Neutrophil (primary cell): ENCODE measurements around the gene BCAS1.

ENCODE experiments used
- H3K27ac ChIP-seq: fragments of 200-600 bp; sonication (generic); 2 replicates; pipeline ENCODE4 v1.5.1; 2016; ENCODE audit warnings: mild to moderate bottlenecking, moderate library complexity
- H3K27me3 ChIP-seq: fragments of 200-600 bp; sonication (generic); 2 replicates; pipeline ENCODE4 v1.6.0; 2016; ENCODE audit warnings: mild to moderate bottlenecking
- H3K36me3 ChIP-seq: fragments of 200-600 bp; sonication (generic); 2 replicates; pipeline ENCODE4 v1.5.1; 2017
- H3K4me1 ChIP-seq, 2 experiments: fragments of 200-600 bp in 1 of 2; sonication (generic) in 1 of 2; 1 replicate in 1 of 2; 2 replicates in 1 of 2; pipeline versions ENCODE4 v1.5.1 to v1.6.1; 2013 to 2016; ENCODE audit warnings: low read depth in 1 of 2, low read length in 1 of 2, mild to moderate bottlenecking in 1 of 2, moderate library complexity in 1 of 2; ENCODE audit not compliant: control insufficient read depth in 1 of 2, insufficient read depth in 1 of 2
- H3K4me3 ChIP-seq, 2 experiments: fragments of 200-600 bp in 1 of 2; sonication (generic) in 1 of 2; 1 replicate in 1 of 2; 2 replicates in 1 of 2; pipeline ENCODE4 v1.5.1; 2013 to 2016; ENCODE audit warnings: low read depth in 1 of 2, low read length in 1 of 2, mild to moderate bottlenecking in 1 of 2, moderate library complexity in 1 of 2
- H3K9me3 ChIP-seq: fragments of 200-600 bp; sonication (generic); 2 replicates; pipeline ENCODE4 v1.5.1; 2016
- TF ChIP-seq, protein P1 (sequence below): fragments of 200-600 bp; sonication (generic); IDR thresholded peaks from 2 replicates; pipeline ENCODE4 v1.5.1; 2016; ENCODE audit warnings: antibody characterized with exemption

The BCAS1 gene

DNA sequence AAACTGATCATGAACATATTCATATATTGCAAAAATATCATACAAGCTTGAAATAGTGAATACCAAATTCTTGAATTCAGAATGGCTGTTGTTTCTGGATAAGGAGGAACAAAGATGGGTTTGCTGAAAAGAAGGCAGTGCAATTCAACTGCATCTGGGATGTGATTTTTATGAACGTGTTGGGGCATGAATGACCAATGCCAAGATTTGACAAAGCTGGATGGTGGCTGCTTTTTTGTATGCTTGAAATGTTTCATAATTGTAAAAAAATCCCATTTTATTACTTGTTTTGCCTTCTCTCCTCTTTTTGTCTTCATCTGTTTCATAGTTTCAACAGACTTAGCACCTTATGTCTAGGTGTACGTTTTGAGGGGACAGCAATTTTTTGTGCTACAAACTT is 36.8 kb upstream of the BCAS1 start:
- Histone ChIP-seq H3K9me3 (no peaks in the 10 kb centered on the region), H3K4me1 (peaks cover 7 to 12% of the 10 kb centered on the region in 2 experiments), H3K27ac (no peak overlapping the region), H3K4me3 (no peak overlapping the region), H3K36me3 (no peaks in the 10 kb centered on the region), H3K27me3 (no peaks in the 10 kb centered on the region)
- TF ChIP-seq, protein P1, sequence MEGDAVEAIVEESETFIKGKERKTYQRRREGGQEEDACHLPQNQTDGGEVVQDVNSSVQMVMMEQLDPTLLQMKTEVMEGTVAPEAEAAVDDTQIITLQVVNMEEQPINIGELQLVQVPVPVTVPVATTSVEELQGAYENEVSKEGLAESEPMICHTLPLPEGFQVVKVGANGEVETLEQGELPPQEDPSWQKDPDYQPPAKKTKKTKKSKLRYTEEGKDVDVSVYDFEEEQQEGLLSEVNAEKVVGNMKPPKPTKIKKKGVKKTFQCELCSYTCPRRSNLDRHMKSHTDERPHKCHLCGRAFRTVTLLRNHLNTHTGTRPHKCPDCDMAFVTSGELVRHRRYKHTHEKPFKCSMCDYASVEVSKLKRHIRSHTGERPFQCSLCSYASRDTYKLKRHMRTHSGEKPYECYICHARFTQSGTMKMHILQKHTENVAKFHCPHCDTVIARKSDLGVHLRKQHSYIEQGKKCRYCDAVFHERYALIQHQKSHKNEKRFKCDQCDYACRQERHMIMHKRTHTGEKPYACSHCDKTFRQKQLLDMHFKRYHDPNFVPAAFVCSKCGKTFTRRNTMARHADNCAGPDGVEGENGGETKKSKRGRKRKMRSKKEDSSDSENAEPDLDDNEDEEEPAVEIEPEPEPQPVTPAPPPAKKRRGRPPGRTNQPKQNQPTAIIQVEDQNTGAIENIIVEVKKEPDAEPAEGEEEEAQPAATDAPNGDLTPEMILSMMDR, result no peak

DNA sequence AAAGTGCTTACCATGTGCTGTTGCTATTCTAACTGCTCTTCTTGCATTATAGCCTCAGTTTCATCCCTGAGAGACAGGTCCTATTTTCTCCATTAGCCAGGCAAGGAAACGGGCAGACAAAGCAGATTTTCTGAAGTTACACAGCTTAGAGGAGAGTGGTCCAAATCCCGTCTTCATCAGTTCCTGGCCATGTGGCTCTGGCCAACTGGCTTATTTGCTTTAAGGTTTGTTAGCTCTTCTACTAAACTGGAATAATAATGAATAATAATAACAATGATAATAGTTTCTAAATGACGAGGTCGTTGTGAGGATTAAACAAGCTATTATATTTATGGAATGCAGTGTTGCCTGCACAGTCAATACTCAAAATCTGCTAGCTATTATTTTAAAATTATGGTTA is 35.8 kb upstream of the BCAS1 start:
- Histone ChIP-seq H3K27me3 (no peaks in the 10 kb centered on the region), H3K4me1 (peaks cover 5 to 7% of the 10 kb centered on the region in 2 experiments)
- TF ChIP-seq, protein P1, result no peak

DNA sequence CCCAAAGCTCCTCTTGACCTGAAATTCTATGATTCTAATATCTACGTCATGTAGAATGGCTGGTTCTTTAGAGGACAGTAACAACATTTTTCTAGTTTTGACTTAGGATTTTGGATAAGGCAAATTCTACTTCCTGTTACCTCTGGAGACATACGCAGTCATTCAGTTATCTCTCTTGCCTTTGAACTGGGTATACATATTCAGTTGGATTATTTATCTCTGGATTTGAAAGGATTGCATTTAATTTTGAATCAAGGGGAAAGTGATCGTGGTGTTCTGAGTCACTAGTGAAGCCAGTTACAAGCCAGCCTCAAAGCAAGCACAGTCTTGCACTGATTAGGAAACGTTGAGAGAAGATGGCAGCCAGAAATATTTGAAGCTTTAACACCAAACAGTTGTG is 35.3 kb upstream of the BCAS1 start:
- H3K9me3 ChIP-seq, result no peaks in the 10 kb centered on the region
- TF ChIP-seq, protein P1, result no peak
- no peaks in the 10 kb centered on the region for H3K27me3 ChIP-seq
- H3K4me3 ChIP-seq, result no peak overlapping the region
- H3K27ac ChIP-seq, result no peak overlapping the region
- H3K4me1 ChIP-seq, result peaks cover 5 to 7% of the 10 kb centered on the region in 2 experiments
- no peaks in the 10 kb centered on the region for H3K36me3 ChIP-seq

More for the DNA sequence above, 35.8 kb upstream of the BCAS1 start:
- no peaks in the 10 kb centered on the region for H3K36me3 ChIP-seq
- H3K27ac ChIP-seq, result no peak overlapping the region
- H3K4me3 ChIP-seq, result no peak overlapping the region
- no peaks in the 10 kb centered on the region for H3K9me3 ChIP-seq

DNA sequence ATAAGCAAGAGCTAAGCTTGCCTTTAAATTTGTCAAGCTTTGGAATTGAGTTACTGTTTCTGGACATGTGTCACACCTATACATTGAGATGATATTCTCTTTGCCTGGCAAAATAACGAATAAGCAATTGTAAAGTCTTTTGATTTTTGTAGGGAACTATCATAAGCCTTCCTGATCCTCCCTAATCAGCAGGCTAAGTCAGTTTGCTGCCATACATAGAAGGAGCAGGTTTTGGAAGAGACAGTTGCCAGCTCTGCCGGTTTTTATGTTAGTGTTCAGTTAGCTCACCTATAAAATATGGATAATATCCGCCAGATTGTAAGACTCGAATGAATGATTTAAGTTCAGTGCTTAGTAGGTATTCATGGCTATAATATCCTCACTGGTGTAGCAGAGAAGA is 34.4 kb upstream of the BCAS1 start:
- Histone ChIP-seq H3K9me3 (no peaks in the 10 kb centered on the region), H3K36me3 (no peaks in the 10 kb centered on the region), H3K27me3 (no peaks in the 10 kb centered on the region), H3K4me1 (peaks cover 3 to 5% of the 10 kb centered on the region in 2 experiments), H3K27ac (no peak overlapping the region), H3K4me3 (no peak overlapping the region)
- TF ChIP-seq, protein P1, result no peak

DNA sequence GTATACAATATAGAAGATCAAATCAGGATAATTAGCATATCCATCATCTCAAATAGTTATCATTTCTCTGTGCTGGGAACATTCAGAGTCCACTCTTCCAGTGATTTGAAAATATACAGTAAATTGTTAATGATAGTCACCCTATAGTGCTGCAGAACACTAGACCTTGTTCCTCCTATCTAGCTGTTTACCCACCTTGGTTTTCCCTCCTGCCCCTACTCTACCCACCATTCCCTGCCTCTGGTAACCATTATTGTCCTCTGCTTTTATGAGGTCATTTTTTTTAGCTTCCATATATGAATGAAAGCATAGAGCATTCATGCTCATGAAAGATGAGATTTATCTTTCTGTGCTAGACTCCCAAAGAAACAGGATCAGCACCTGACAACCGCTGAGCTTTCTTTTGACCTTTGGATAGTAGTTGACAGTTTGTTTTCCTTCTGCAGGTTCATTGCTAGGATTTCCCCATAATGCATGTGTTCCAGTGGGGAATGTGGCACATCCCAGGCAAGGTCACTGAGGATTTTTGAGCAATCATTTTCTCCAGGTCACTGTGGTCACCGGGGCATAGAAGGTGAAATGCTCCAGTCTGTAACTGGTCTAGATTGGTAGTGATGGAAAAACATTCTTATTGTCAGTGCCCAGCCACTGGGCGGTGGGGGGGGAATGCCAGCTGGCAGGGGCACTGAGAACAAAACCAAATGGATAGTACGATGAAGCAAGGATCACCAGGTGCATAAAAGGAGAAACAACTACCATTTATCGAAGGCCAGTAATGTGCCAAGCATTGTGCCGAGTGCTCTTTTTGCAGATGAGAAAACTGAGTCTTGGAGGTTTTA is 33.6 kb upstream of the BCAS1 start:
- Histone ChIP-seq H3K9me3 (no peaks in the 10 kb centered on the region), H3K27me3 (no peaks in the 10 kb centered on the region), H3K4me3 (no peak overlapping the region), H3K36me3 (no peaks in the 10 kb centered on the region), H3K27ac (no peak overlapping the region), H3K4me1 (peaks cover 3 to 5% of the 10 kb centered on the region in 2 experiments)
- TF ChIP-seq, protein P1, result no peak
